Measurements from ENCODE around the gene SLC16A7. TPM values are rescaled to one million over a fixed set of nuclear protein-coding genes. Genes with fewer than 3 reads are reported as not detected.

SLC16A7 gene
- total RNA-seq, 2 donors from 2014 or later, result 2.2 to 3.6 TPM

GRCh38 chr12:59654061-59654460, 58.2 kb downstream of the SLC16A7 start:
- no peak overlapping the region for H3K27ac Mint-ChIP-seq
- peaks cover 10% of the 10 kb centered on the region for H3K4me1 ChIP-seq (ENCODE audit: control insufficient read depth, insufficient read depth, low read length)
- H3K9me3 Mint-ChIP-seq, result no peaks in the 10 kb centered on the region

DNA sequence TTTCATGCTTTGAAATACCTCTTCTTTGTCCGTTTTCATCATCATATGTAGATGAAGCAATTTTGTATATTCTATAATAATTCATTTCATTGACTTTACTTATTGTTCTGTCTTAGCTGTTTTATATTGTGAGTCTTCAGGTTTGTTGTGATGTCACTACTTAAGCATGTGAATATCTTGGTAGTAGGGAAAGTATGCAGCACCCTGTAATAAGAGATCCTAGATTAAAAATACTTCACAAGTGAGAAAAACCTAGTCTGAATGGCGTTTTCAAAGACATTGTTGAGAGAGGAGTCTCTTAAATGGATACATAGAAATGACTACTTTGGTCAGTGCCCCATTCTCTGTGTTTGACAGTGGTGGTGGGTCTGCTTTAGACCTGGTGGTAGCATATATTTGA, 61.4 kb downstream of the SLC16A7 start:
- Mint-ChIP-seq H3K4me3 (no peak overlapping the region), H3K4me1 (no peaks in the 10 kb centered on the region), H3K27ac (no peak overlapping the region), H3K9me3 (no peaks in the 10 kb centered on the region), H3K27me3 (ENCODE audit: insufficient read depth) (no peaks in the 10 kb centered on the region), H3K36me3 (ENCODE audit: low read depth) (no peaks in the 10 kb centered on the region)
- H3K27me3 ChIP-seq (ENCODE audit: control insufficient read depth, insufficient read depth, low read length, poor library complexity, severe bottlenecking), result no peaks in the 10 kb centered on the region
- WGBS, 2 experiments (ENCODE audit: insufficient coverage in 1 of 2, insufficient read length in 1 of 2), result 88% methylated on average over 1 of the region's 2 CpGs; no CpG with 5 or more reads in 1 of the 2 experiments
- DNase-seq, result no peak
- no peaks in the 10 kb centered on the region for H3K4me1 ChIP-seq (ENCODE audit: control insufficient read depth, insufficient read depth, low read length)
- no peak overlapping the region for H3K27ac ChIP-seq (ENCODE audit: low read depth, low read length)
- H3K4me3 ChIP-seq (ENCODE audit: low read length), result no peak overlapping the region
- TF ChIP-seq, protein P1, sequence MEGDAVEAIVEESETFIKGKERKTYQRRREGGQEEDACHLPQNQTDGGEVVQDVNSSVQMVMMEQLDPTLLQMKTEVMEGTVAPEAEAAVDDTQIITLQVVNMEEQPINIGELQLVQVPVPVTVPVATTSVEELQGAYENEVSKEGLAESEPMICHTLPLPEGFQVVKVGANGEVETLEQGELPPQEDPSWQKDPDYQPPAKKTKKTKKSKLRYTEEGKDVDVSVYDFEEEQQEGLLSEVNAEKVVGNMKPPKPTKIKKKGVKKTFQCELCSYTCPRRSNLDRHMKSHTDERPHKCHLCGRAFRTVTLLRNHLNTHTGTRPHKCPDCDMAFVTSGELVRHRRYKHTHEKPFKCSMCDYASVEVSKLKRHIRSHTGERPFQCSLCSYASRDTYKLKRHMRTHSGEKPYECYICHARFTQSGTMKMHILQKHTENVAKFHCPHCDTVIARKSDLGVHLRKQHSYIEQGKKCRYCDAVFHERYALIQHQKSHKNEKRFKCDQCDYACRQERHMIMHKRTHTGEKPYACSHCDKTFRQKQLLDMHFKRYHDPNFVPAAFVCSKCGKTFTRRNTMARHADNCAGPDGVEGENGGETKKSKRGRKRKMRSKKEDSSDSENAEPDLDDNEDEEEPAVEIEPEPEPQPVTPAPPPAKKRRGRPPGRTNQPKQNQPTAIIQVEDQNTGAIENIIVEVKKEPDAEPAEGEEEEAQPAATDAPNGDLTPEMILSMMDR (conservative IDR thresholded peaks at IDR 0.05), result no peak
- H3K9ac ChIP-seq (ENCODE audit: extremely low read depth, low read length, poor library complexity, severe bottlenecking), result no peak overlapping the region
- no peaks in the 10 kb centered on the region for H3K9me3 ChIP-seq (ENCODE audit: control insufficient read depth, low read length)
- no peaks in the 10 kb centered on the region for H3K36me3 ChIP-seq (ENCODE audit: control insufficient read depth, insufficient read depth, low read length)

More at GRCh38 chr12:59654061-59654460, 58.2 kb downstream of the SLC16A7 start:
- Mint-ChIP-seq H3K27me3 (ENCODE audit: insufficient read depth) (no peaks in the 10 kb centered on the region), H3K36me3 (ENCODE audit: low read depth) (no peaks in the 10 kb centered on the region), H3K4me3 (no peak overlapping the region), H3K4me1 (peaks cover 8% of the 10 kb centered on the region)
- Histone ChIP-seq H3K9ac (ENCODE audit: extremely low read depth, low read length, poor library complexity, severe bottlenecking) (no peak overlapping the region), H3K4me3 (ENCODE audit: low read length) (no peak overlapping the region), H3K27me3 (ENCODE audit: control insufficient read depth, insufficient read depth, low read length, poor library complexity, severe bottlenecking) (no peaks in the 10 kb centered on the region), H3K36me3 (ENCODE audit: control insufficient read depth, insufficient read depth, low read length) (no peaks in the 10 kb centered on the region), H3K9me3 (ENCODE audit: control insufficient read depth, low read length) (no peaks in the 10 kb centered on the region), H3K27ac (ENCODE audit: low read depth, low read length) (no peak overlapping the region)
- no peak for DNase-seq
- TF ChIP-seq, protein P1 (conservative IDR thresholded peaks at IDR 0.05), result no peak

DNA sequence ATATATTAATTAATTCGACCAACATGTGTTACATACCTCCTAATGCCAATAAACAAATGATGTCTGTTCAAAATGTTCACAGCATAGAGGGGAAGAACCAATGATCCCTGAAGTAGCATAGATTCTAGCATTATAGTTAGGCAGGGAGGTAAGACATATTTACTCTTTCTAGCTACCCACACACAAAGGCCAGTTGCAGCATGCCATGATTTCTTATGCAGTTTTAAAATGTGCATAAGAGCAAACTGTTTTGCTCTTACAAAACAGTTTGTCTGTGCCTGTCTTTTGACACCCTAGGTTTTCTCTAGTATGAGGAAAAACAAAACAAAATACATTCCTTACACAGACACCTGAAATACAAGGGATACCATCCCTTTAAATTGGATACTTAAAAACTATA, 61.9 kb downstream of the SLC16A7 start:
- H3K4me1 Mint-ChIP-seq, result no peaks in the 10 kb centered on the region
- H3K36me3 Mint-ChIP-seq (ENCODE audit: low read depth), result no peaks in the 10 kb centered on the region
- no peak for DNase-seq
- H3K9me3 ChIP-seq (ENCODE audit: control insufficient read depth, low read length), result no peaks in the 10 kb centered on the region
- H3K4me3 ChIP-seq (ENCODE audit: low read length), result no peak overlapping the region
- H3K9ac ChIP-seq (ENCODE audit: extremely low read depth, low read length, poor library complexity, severe bottlenecking), result no peak overlapping the region
- no peaks in the 10 kb centered on the region for H3K9me3 Mint-ChIP-seq
- H3K27ac Mint-ChIP-seq, result no peak overlapping the region
- no peaks in the 10 kb centered on the region for H3K36me3 ChIP-seq (ENCODE audit: control insufficient read depth, insufficient read depth, low read length)
- no peak overlapping the region for H3K27ac ChIP-seq (ENCODE audit: low read depth, low read length)
- H3K27me3 Mint-ChIP-seq (ENCODE audit: insufficient read depth), result no peaks in the 10 kb centered on the region
- H3K4me1 ChIP-seq (ENCODE audit: control insufficient read depth, insufficient read depth, low read length), result no peaks in the 10 kb centered on the region
- 53 to 67% methylated on average over 1 of the region's 1 CpG for WGBS, 2 experiments (ENCODE audit: insufficient coverage in 1 of 2, insufficient read length in 1 of 2)
- no peaks in the 10 kb centered on the region for H3K27me3 ChIP-seq (ENCODE audit: control insufficient read depth, insufficient read depth, low read length, poor library complexity, severe bottlenecking)
- H3K4me3 Mint-ChIP-seq, result no peak overlapping the region
- TF ChIP-seq, protein P1 (conservative IDR thresholded peaks at IDR 0.05), result no peak

Data from endodermal cell (in vitro differentiated cells).